IMR-90 (cell line): ENCODE results near the gene CDKAL1. TPM values are rescaled to one million over a fixed set of nuclear protein-coding genes. Genes with fewer than 3 reads are reported as not detected.

Experiments used
- ATAC-seq: fragments of 200-7000 bp; cut with Tn5 transposase; 2 replicates; pipeline ENCODE4 v1.9.1; 2020; ENCODE audit warnings: low read depth, mild to moderate bottlenecking, moderate library complexity
- BruUV-seq: library from RNA; stranded (reverse); fragments of 400-500 nt; replicated peaks from 2 replicates; lab custom pipeline; 2021; lab: Mats Ljungman, UMichigan
- CTCF ChIA-PET: fragments of 300-600 bp; formaldehyde crosslinking; extraction: SDS; loops from one replicate; lab custom pipeline; 2021; ENCODE audit warnings: antibody characterized with exemption; lab: Yijun Ruan, JAX
- POLR2A ChIA-PET: fragments of 300-600 bp; sonication (Branson Sonifier 250); formaldehyde crosslinking; loops from one replicate; lab custom pipeline; 2022; ENCODE audit warnings: antibody characterized with exemption; ENCODE audit not compliant: unreplicated experiment; lab: Charles Lee
- DNase-seq: peaks from one replicate; pipeline ENCODE4 v3.0.0; 2013
- H2AFZ ChIP-seq: replicated peaks from 2 replicates; pipeline ENCODE3; 2013; ENCODE audit warnings: low read length, mild to moderate bottlenecking; ENCODE audit not compliant: poor library complexity
- H2AK5ac ChIP-seq: 2 replicates; pipeline ENCODE4 v1.6.1; 2013; ENCODE audit warnings: low read depth, low read length, inconsistent platforms
- H2AK9ac ChIP-seq: replicated peaks from 2 replicates; pipeline ENCODE3; 2013; ENCODE audit warnings: mild to moderate bottlenecking, low read depth, low read length, moderate library complexity; ENCODE audit not compliant: poor library complexity
- H2BK120ac ChIP-seq: 2 replicates; pipeline ENCODE4 v1.6.1; 2013; ENCODE audit warnings: low read depth, low read length, inconsistent platforms
- H2BK15ac ChIP-seq: 3 replicates; pipeline ENCODE4 v1.6.1; 2013; ENCODE audit warnings: low read depth, low read length, inconsistent platforms
- H2BK20ac ChIP-seq: 2 replicates; pipeline ENCODE4 v1.6.1; 2013; ENCODE audit warnings: low read depth, mild to moderate bottlenecking, inconsistent platforms, low read length, moderate library complexity
- H2BK5ac ChIP-seq: 2 replicates; pipeline ENCODE4 v1.6.1; 2013; ENCODE audit warnings: mild to moderate bottlenecking, low read depth, low read length, inconsistent platforms; ENCODE audit not compliant: poor library complexity, severe bottlenecking
- H3K14ac ChIP-seq: replicated peaks from 2 replicates; pipeline ENCODE4 v1.6.1; 2013; ENCODE audit warnings: low read depth, low read length, inconsistent platforms
- H3K18ac ChIP-seq: 2 replicates; pipeline ENCODE4 v1.6.1; 2013; ENCODE audit warnings: low read depth, low read length, control low read depth
- H3K23ac ChIP-seq: 2 replicates; pipeline ENCODE4 v1.6.1; 2013; ENCODE audit warnings: low read depth, low read length, inconsistent platforms
- H3K27ac ChIP-seq: 2 replicates; pipeline ENCODE4 v1.5.1; 2013; ENCODE audit warnings: mild to moderate bottlenecking, control low read depth, low read length; ENCODE audit not compliant: insufficient read depth
- H3K27me3 ChIP-seq: 2 replicates; pipeline ENCODE4 v1.6.1; 2013; ENCODE audit warnings: low read length; ENCODE audit not compliant: control insufficient read depth, insufficient read depth
- H3K36me3 ChIP-seq: 2 replicates; pipeline ENCODE4 v1.6.1; 2013; ENCODE audit warnings: low read length, mixed read lengths; ENCODE audit not compliant: control insufficient read depth, insufficient read depth
- H3K4ac ChIP-seq: 2 replicates; pipeline ENCODE4 v1.6.1; 2013; ENCODE audit warnings: low read depth, low read length, inconsistent platforms
- H3K4me1 ChIP-seq: 2 replicates; pipeline ENCODE4 v1.6.1; 2013; ENCODE audit warnings: low read length, mixed read lengths; ENCODE audit not compliant: control insufficient read depth, insufficient read depth
- H3K4me2 ChIP-seq: 2 replicates; pipeline ENCODE4 v1.6.1; 2013; ENCODE audit warnings: low read depth, mild to moderate bottlenecking, control low read depth, low read length, moderate library complexity
- H3K4me3 ChIP-seq: 2 replicates; pipeline ENCODE4 v1.5.1; 2013; ENCODE audit warnings: low read depth, mild to moderate bottlenecking, control low read depth, low read length, moderate library complexity; ENCODE audit not compliant: insufficient read depth
- H3K56ac ChIP-seq: 2 replicates; pipeline ENCODE4 v1.6.1; 2013; ENCODE audit warnings: low read length, inconsistent platforms; ENCODE audit not compliant: insufficient read depth; ENCODE audit errors: extremely low read depth
- H3K79me1 ChIP-seq, 2 experiments: 2 replicates each; pipeline ENCODE4 v1.6.1; 2013; ENCODE audit warnings: low read length in 2 of 2, inconsistent platforms in 1 of 2, low read depth in 1 of 2
- H3K9ac ChIP-seq: 2 replicates; pipeline ENCODE4 v1.6.1; 2013; ENCODE audit warnings: low read depth, low read length, control low read depth
- H3K9me1 ChIP-seq: 2 replicates; pipeline ENCODE4 v1.6.1; 2013; ENCODE audit warnings: low read length, inconsistent platforms; ENCODE audit not compliant: insufficient read depth
- H3K9me3 ChIP-seq: 2 replicates; pipeline ENCODE4 v1.6.1; 2013; ENCODE audit warnings: low read length; ENCODE audit not compliant: control insufficient read depth, insufficient read depth
- H4K20me1 ChIP-seq: 2 replicates; pipeline ENCODE4 v1.6.1; 2013; ENCODE audit warnings: low read length, inconsistent platforms; ENCODE audit not compliant: insufficient read depth
- H4K5ac ChIP-seq: 2 replicates; pipeline ENCODE4 v1.6.1; 2013; ENCODE audit warnings: mild to moderate bottlenecking, low read depth, low read length, control low read depth
- H4K8ac ChIP-seq, 2 experiments: 2 replicates each; pipeline ENCODE4 v1.6.1; 2013; ENCODE audit warnings: low read depth in 2 of 2, low read length in 2 of 2, control low read depth in 1 of 2, inconsistent platforms in 1 of 2
- H4K91ac ChIP-seq: 2 replicates; pipeline ENCODE4 v1.6.1; 2013; ENCODE audit warnings: low read depth, low read length, inconsistent platforms; ENCODE audit not compliant: insufficient read depth
- BHLHE40 ChIP-seq: fragments of 150-350 bp; IDR thresholded peaks from 2 replicates; pipeline ENCODE4 v1.6.1; 2016; ENCODE audit warnings: mild to moderate bottlenecking, low read depth, low read length
- CEBPB ChIP-seq: IDR thresholded peaks from 2 replicates; pipeline ENCODE4 v1.6.1; 2012; ENCODE audit warnings: low read depth, low read length, improper control_type of control experiment
- FOS ChIP-seq: fragments of 150-350 bp; IDR thresholded peaks from 2 replicates; pipeline ENCODE4 v1.6.1; 2016; ENCODE audit warnings: low read depth, low read length
- MAFK ChIP-seq: IDR thresholded peaks from 2 replicates; pipeline ENCODE4 v1.6.1; 2012; ENCODE audit warnings: low read depth, low read length, improper control_type of control experiment
- MAZ ChIP-seq: IDR thresholded peaks from 2 replicates; pipeline ENCODE4 v1.6.1; 2012; ENCODE audit warnings: low read depth, mild to moderate bottlenecking, low read length, improper control_type of control experiment, moderate library complexity, borderline replicate concordance
- MXI1 ChIP-seq: IDR thresholded peaks from 2 replicates; pipeline ENCODE4 v1.6.1; 2012; ENCODE audit warnings: low read depth, mild to moderate bottlenecking, low read length, moderate library complexity, borderline replicate concordance
- NFE2L2 ChIP-seq: fragments of 150-350 bp; IDR thresholded peaks from 2 replicates; pipeline ENCODE4 v1.6.1; 2016; ENCODE audit warnings: low read depth, mild to moderate bottlenecking, low read length
- RAD21 ChIP-seq: IDR thresholded peaks from 2 replicates; pipeline ENCODE4 v1.6.1; 2012; ENCODE audit warnings: low read length, improper control_type of control experiment
- RCOR1 ChIP-seq: IDR thresholded peaks from 2 replicates; pipeline ENCODE4 v1.6.1; 2012; ENCODE audit warnings: mild to moderate bottlenecking, low read length, improper control_type of control experiment; ENCODE audit not compliant: insufficient replicate concordance
- RFX5 ChIP-seq: IDR thresholded peaks from 2 replicates; pipeline ENCODE4 v1.8.0; 2012; ENCODE audit warnings: low read depth, mild to moderate bottlenecking, low read length, moderate library complexity
- SMC3 ChIP-seq: fragments of 150-350 bp; IDR thresholded peaks from 2 replicates; pipeline ENCODE4 v1.6.1; 2016; ENCODE audit warnings: low read depth, mild to moderate bottlenecking, antibody characterized with exemption, low read length, moderate library complexity
- WGBS, 2 experiments: methylation state at CpG; one replicate each; pipeline versions ENCODE4 v1.1.5 to v1.1.7; 2013; ENCODE audit warnings: missing lambda C conversion rate in 2 of 2; ENCODE audit not compliant: insufficient read length in 1 of 2; ENCODE audit errors: extremely low coverage in 2 of 2; 5-methylcytosine and 5-hydroxymethylcytosine counted together
- dilution Hi-C: fragments of 300-500 bp; cut with HindIII; formaldehyde crosslinking; loops from one replicate; pipeline ENCODE4 v1.14.3; 2018; ENCODE audit warnings: low sequenced_read_pairs; ENCODE audit not compliant: unreplicated experiment
- in situ Hi-C: fragments of 300-500 bp; cut with MboI; formaldehyde crosslinking; loops from 3 replicates; pipeline ENCODE4 v1.14.3; 2019; ENCODE audit warnings: low sequenced_read_pairs, inconsistent platforms, mixed read lengths
- intact Hi-C: fragments of 100-400 bp; cut with micrococcal nuclease; formaldehyde crosslinking; loops from 2 replicates; pipeline ENCODE4 v1.10.0; 2022
- polyA plus RNA-seq, 3 experiments: library from polyadenylated mRNA; depleted of rRNA; stranded (reverse); fragments of >200 nt; gene quantifications; 2 replicates each; pipeline ENCODE4 v1.2.3, GENCODE V29; 2012; ENCODE audit warnings: low replicate concordance in 1 of 3
- total RNA-seq: library from RNA; depleted of rRNA; stranded (reverse); fragments of >200 nt; gene quantifications from 2 replicates; pipeline ENCODE4 v1.2.3, GENCODE V29; 2012
- TF ChIP-seq, protein P1 (sequence below): conservative IDR thresholded peaks from 2 replicates; pipeline ENCODE4 v1.5.1; 2012; ENCODE audit warnings: mild to moderate bottlenecking, low read depth, low read length, improper control_type of control experiment
- TF ChIP-seq, protein P2 (sequence below): fragments of 150-350 bp; IDR thresholded peaks from 2 replicates; pipeline ENCODE4 v1.6.1; 2017; ENCODE audit warnings: mild to moderate bottlenecking, antibody characterized with exemption, low read length, low read depth

Gene CDKAL1
- total and polyA plus RNA-seq, 2 of the 4 experiments (the other 2 are of a cell fraction) = 3.7 to 13.1 TPM

DNA sequence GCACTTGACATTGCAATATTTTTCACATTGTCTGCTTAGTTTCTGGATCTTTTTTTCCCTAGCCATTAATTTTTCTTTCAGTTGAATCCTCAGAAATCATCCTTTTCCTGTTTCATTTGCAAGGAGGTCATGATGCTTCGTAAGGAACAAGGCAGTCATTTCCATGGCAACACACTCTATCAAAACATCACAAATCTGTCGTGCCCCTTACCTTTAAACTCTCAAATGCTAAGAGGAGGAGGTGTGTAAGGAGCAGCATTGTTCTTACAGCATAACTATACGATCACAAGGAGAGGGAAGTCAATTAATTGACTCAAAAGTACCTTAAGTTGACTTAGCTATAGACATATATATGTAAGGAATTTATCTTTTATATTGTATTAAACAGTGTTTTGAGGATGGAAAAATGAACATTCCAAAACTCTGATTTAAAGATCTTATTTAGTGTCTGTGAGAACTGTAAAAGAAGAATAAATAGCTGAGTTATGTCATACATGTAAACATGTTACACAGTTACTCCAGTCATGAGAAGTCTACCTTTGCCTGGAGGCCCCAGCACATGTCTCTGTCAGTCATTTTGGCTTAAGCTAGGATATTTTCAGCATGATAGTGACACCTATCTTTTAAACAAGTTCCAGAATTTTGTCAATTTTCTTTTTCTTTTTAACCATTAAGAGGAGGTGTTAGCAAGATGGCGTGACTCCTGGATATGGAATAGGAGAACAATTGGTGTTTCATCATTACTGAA is 41.6 kb downstream of the CDKAL1 start:
- no peak overlapping the region for H3K4ac ChIP-seq
- H3K27me3 ChIP-seq = no peaks in the 10 kb centered on the region
- no peak overlapping the region for H4K91ac ChIP-seq
- ChIA-PET POLR2A (no interaction called here), CTCF (interaction anchor here (0.6 to 0.9 kb wide), 2 partner anchors 20 to 219 kb away, joined by 3 to 6 read pairs; no protein-coding TSS in a partner anchor)
- no peak overlapping the region for H3K18ac ChIP-seq
- no peak overlapping the region for H3K4me3 ChIP-seq
- no peak overlapping the region for H3K9ac ChIP-seq
- WGBS, 2 experiments = no CpG with 5 or more reads among the region's 4 CpGs
- H3K36me3 ChIP-seq = no peaks in the 10 kb centered on the region; the same call in 1 of the 2 replicates
- no peak overlapping the region for H3K56ac ChIP-seq
- H2AFZ ChIP-seq = no peak overlapping the region
- DNase-seq (no peak), ATAC-seq (no peak)
- H4K8ac ChIP-seq = no peak overlapping the region
- no peak overlapping the region for H2AK5ac ChIP-seq
- no peaks in the 10 kb centered on the region for H3K9me3 ChIP-seq
- H3K14ac ChIP-seq = no peak overlapping the region
- no peak overlapping the region for H3K23ac ChIP-seq
- no peak overlapping the region for H2BK5ac ChIP-seq
- intact Hi-C loops = no loop called here
- no peak overlapping the region for H4K5ac ChIP-seq
- no peak overlapping the region for H2AK9ac ChIP-seq
- H3K4me2 ChIP-seq = no peak overlapping the region
- BruUV-seq = no TSS peak
- in situ Hi-C loops = no loop called here
- no peaks in the 10 kb centered on the region for H4K20me1 ChIP-seq
- H3K27ac ChIP-seq = no peak overlapping the region
- no peak overlapping the region for H2BK20ac ChIP-seq
- TF ChIP-seq, protein P1, sequence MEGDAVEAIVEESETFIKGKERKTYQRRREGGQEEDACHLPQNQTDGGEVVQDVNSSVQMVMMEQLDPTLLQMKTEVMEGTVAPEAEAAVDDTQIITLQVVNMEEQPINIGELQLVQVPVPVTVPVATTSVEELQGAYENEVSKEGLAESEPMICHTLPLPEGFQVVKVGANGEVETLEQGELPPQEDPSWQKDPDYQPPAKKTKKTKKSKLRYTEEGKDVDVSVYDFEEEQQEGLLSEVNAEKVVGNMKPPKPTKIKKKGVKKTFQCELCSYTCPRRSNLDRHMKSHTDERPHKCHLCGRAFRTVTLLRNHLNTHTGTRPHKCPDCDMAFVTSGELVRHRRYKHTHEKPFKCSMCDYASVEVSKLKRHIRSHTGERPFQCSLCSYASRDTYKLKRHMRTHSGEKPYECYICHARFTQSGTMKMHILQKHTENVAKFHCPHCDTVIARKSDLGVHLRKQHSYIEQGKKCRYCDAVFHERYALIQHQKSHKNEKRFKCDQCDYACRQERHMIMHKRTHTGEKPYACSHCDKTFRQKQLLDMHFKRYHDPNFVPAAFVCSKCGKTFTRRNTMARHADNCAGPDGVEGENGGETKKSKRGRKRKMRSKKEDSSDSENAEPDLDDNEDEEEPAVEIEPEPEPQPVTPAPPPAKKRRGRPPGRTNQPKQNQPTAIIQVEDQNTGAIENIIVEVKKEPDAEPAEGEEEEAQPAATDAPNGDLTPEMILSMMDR = no peak
- TF ChIP-seq RCOR1 (no peak), MAFK (no peak), FOS (no peak), CEBPB (no peak), BHLHE40 (no peak), RAD21 (no peak), NFE2L2 (no peak), MXI1 (no peak), SMC3 (no peak), RFX5 (no peak), MAZ (no peak)
- TF ChIP-seq, protein P2, sequence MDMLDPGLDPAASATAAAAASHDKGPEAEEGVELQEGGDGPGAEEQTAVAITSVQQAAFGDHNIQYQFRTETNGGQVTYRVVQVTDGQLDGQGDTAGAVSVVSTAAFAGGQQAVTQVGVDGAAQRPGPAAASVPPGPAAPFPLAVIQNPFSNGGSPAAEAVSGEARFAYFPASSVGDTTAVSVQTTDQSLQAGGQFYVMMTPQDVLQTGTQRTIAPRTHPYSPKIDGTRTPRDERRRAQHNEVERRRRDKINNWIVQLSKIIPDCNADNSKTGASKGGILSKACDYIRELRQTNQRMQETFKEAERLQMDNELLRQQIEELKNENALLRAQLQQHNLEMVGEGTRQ = no peak
- dilution Hi-C loops = no loop called here
- H3K9me1 ChIP-seq = no peaks in the 10 kb centered on the region; the same call in 1 of the 2 replicates
- H3K79me1 ChIP-seq = 0 out of 4 replicates have a peak, but pooled peaks cover 0 to 3% of the 10 kb centered on the region in 2 experiments
- H2BK15ac ChIP-seq = no peak overlapping the region
- H2BK120ac ChIP-seq = no peak overlapping the region
- H3K4me1 ChIP-seq = no peaks in the 10 kb centered on the region
